SU-DHL-6 (cell line): ENCODE results near the gene GPR65.

Source experiments
- H2AFZ ChIP-seq: fragments of 200-600 bp; sonication (generic); 2 replicates; pipeline ENCODE4 v1.6.1; 2014; ENCODE audit warnings: low read depth, mild to moderate bottlenecking, moderate library complexity, mixed read lengths, antibody characterized with exemption, low read length; ENCODE audit not compliant: severe bottlenecking
- H3F3A ChIP-seq: fragments of 200-600 bp; shearing (Covaris generic); 2 replicates; pipeline ENCODE4 v1.6.0; 2016; ENCODE audit warnings: antibody characterized with exemption, mild to moderate bottlenecking; ENCODE audit not compliant: insufficient read depth
- H3K27ac ChIP-seq: fragments of 200-600 bp; sonication (generic); 2 replicates; pipeline ENCODE4 v1.5.1; 2016; ENCODE audit warnings: low read depth, mild to moderate bottlenecking, low read length, moderate library complexity, mixed read lengths
- H3K27me3 ChIP-seq: fragments of 200-600 bp; sonication (generic), shearing (Covaris generic); 2 replicates; pipeline ENCODE4 v1.6.0; 2014; ENCODE audit warnings: mild to moderate bottlenecking, low read length
- H3K36me3 ChIP-seq: fragments of 200-600 bp; sonication (generic); 2 replicates; pipeline ENCODE4 v1.6.1; 2014; ENCODE audit warnings: mild to moderate bottlenecking, low read length, mixed read lengths
- H3K4me2 ChIP-seq: fragments of 300-600, 200-600 bp; shearing (Covaris generic), sonication (generic); 2 replicates; pipeline ENCODE4 v1.6.0; 2014; ENCODE audit warnings: low read length, low read depth, mild to moderate bottlenecking; ENCODE audit not compliant: poor library complexity, severe bottlenecking
- H3K4me3 ChIP-seq: fragments of 200-600 bp; sonication (generic); 2 replicates; pipeline ENCODE4 v1.5.1; 2014; ENCODE audit warnings: antibody characterized with exemption, low read length, mild to moderate bottlenecking, mixed read lengths; ENCODE audit not compliant: insufficient read depth, poor library complexity, severe bottlenecking
- H3K79me2 ChIP-seq: fragments of 200-600 bp; sonication (generic); 2 replicates; pipeline ENCODE4 v1.6.1; 2014; ENCODE audit warnings: mild to moderate bottlenecking, low read length, moderate library complexity; ENCODE audit not compliant: insufficient read depth
- H3K9ac ChIP-seq: fragments of 200-600 bp; sonication (generic); 2 replicates; pipeline ENCODE4 v1.7.0; 2014; ENCODE audit warnings: mild to moderate bottlenecking, low read length
- H3K9me2 ChIP-seq: fragments of 200-600 bp; sonication (generic); replicated peaks from 2 replicates; pipeline ENCODE4 v1.6.1; 2014; ENCODE audit warnings: low read length; ENCODE audit not compliant: insufficient read depth
- H3K9me3 ChIP-seq: fragments of 200-600 bp; sonication (generic); 2 replicates; pipeline ENCODE4 v1.6.1; 2014; ENCODE audit warnings: low read length, mixed read lengths; ENCODE audit not compliant: insufficient read depth
- H4K20me1 ChIP-seq: fragments of 200-600 bp; sonication (generic); 2 replicates; pipeline ENCODE4 v1.6.1; 2014; ENCODE audit warnings: low read depth, mild to moderate bottlenecking, antibody characterized with exemption, low read length, moderate library complexity, mixed read lengths
- EZH2phosphoT487 ChIP-seq: fragments of 200-600 bp; sonication (generic), shearing (Covaris generic); conservative IDR thresholded peaks from 2 replicates; pipeline ENCODE4 v1.6.1; 2018; ENCODE audit warnings: mild to moderate bottlenecking, antibody characterized with exemption, low read length, moderate library complexity, mixed read lengths
- TF ChIP-seq, protein P1 (sequence below): fragments of 200-600 bp; sonication (generic); IDR thresholded peaks from one replicate; pipeline ENCODE4 v1.5.1; 2017; ENCODE audit warnings: antibody characterized with exemption, mild to moderate bottlenecking, low read length, moderate library complexity; ENCODE audit not compliant: insufficient read depth, poor library complexity, severe bottlenecking

Gene GPR65

GRCh38 chr14:88026890-88027289 is 22.0 kb downstream of the GPR65 start:
- Histone ChIP-seq H3K9ac (no peak overlapping the region), H3K27ac (no peak overlapping the region), H3F3A (no peaks in the 10 kb centered on the region), H3K9me2 (no peaks in the 10 kb centered on the region), H4K20me1 (no peaks in the 10 kb centered on the region), H2AFZ (no peak overlapping the region), H3K4me2 (no peak overlapping the region), H3K36me3 (no peaks in the 10 kb centered on the region), H3K79me2 (no peaks in the 10 kb centered on the region), H3K4me3 (no peak overlapping the region), H3K27me3 (no peaks in the 10 kb centered on the region), H3K9me3 (no peaks in the 10 kb centered on the region)
- TF ChIP-seq, protein P1, sequence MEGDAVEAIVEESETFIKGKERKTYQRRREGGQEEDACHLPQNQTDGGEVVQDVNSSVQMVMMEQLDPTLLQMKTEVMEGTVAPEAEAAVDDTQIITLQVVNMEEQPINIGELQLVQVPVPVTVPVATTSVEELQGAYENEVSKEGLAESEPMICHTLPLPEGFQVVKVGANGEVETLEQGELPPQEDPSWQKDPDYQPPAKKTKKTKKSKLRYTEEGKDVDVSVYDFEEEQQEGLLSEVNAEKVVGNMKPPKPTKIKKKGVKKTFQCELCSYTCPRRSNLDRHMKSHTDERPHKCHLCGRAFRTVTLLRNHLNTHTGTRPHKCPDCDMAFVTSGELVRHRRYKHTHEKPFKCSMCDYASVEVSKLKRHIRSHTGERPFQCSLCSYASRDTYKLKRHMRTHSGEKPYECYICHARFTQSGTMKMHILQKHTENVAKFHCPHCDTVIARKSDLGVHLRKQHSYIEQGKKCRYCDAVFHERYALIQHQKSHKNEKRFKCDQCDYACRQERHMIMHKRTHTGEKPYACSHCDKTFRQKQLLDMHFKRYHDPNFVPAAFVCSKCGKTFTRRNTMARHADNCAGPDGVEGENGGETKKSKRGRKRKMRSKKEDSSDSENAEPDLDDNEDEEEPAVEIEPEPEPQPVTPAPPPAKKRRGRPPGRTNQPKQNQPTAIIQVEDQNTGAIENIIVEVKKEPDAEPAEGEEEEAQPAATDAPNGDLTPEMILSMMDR: no peak
- TF ChIP-seq EZH2phosphoT487: no peak

DNA sequence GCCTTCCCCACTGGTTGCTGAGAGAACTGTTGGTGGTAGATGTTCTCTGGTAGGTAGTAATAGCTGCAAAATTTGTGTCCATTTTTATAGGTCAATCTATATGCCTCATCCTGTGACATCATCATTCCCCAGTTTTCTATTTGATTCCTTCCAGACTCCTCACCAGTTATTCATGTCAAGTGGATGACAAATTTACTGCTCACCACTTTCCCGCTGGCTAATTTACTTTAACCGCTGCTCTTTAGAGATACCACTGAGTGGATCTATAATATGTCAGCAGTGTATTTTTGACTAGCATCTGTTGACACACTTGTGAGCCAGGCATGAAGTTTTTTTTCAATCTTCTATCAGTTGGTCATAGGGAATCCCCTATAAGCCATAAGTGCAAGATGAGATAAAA is 24.6 kb downstream of the GPR65 start:
- no peaks in the 10 kb centered on the region for H3K9me2 ChIP-seq
- TF ChIP-seq, protein P1: no peak
- TF ChIP-seq EZH2phosphoT487: no peak
- H3K36me3 ChIP-seq: no peaks in the 10 kb centered on the region
- H2AFZ ChIP-seq: no peak overlapping the region
- H3K4me2 ChIP-seq: no peak overlapping the region
- H3F3A ChIP-seq: no peaks in the 10 kb centered on the region
- H3K9ac ChIP-seq: no peak overlapping the region
- H3K27ac ChIP-seq: no peak overlapping the region
- no peak overlapping the region for H3K4me3 ChIP-seq
- no peaks in the 10 kb centered on the region for H3K9me3 ChIP-seq
- no peaks in the 10 kb centered on the region for H3K27me3 ChIP-seq
- no peaks in the 10 kb centered on the region for H4K20me1 ChIP-seq
- H3K79me2 ChIP-seq: no peaks in the 10 kb centered on the region

DNA sequence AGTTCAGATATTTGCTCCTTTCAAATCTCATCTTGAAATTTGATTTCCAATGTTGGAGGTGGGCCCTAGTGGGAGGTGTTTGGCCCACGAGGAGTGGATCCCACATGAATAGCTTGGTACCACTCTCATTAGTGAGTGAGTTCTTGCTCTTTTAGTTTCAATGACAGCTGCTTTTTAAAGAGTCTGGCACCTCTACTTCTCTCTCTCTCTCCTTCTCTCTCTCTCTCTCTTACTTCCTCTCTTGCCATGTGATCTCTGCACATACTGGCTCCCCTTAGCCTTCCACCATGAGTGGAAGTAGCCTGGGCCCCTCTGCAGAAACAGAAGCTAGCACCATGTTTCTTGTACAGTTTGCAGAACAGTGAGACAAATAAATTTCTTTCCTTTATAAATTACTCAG is 25.1 kb downstream of the GPR65 start:
- no peaks in the 10 kb centered on the region for H3F3A ChIP-seq
- H3K4me3 ChIP-seq: no peak overlapping the region
- H2AFZ ChIP-seq: no peak overlapping the region
- no peaks in the 10 kb centered on the region for H3K36me3 ChIP-seq
- no peak overlapping the region for H3K9ac ChIP-seq
- no peaks in the 10 kb centered on the region for H3K79me2 ChIP-seq
- TF ChIP-seq, protein P1: no peak
- TF ChIP-seq EZH2phosphoT487: no peak
- H4K20me1 ChIP-seq: no peaks in the 10 kb centered on the region
- H3K9me3 ChIP-seq: no peaks in the 10 kb centered on the region
- H3K27me3 ChIP-seq: no peaks in the 10 kb centered on the region
- no peaks in the 10 kb centered on the region for H3K9me2 ChIP-seq
- H3K27ac ChIP-seq: no peak overlapping the region
- no peak overlapping the region for H3K4me2 ChIP-seq
